Fibroblast of gingiva (primary cell): ENCODE measurements around the gene ILF2.

Source experiments
- DNase-seq: peaks from one replicate; pipeline ENCODE4 v3.0.0-alpha.2; 2011; ENCODE audit warnings: low read depth

ILF2 gene

GRCh38 chr1:153627715-153628626, 42.8 kb downstream of the ILF2 start, which contains the start of gene S100A1:
Gene S100A1, plus strand, starts transcription at chr1:153628434. Its CDS starts 2,088 bp downstream, at chr1:153630522.
- no peak for DNase-seq

GRCh38 chr1:153626904-153627714, 43.7 kb downstream of the ILF2 start, which contains the start of gene S100A13:
Gene S100A13, minus strand, starts transcription at chr1:153627505. Its CDS starts 1,033 bp downstream, at chr1:153626472.
- peak; percentile 89 for DNase-seq

GRCh38 chr1:153626477-153626903, 44.3 kb downstream of the ILF2 start:
- DNase-seq, result no peak

GRCh38 chr1:153624965-153625611, 45.7 kb downstream of the ILF2 start:
- no peak for DNase-seq

- DNase-seq, result no peak
Measured at GRCh38 chr1:153623101-153623500, 47.7 kb downstream of the ILF2 start.

GRCh38 chr1:153619171-153619570, 51.6 kb downstream of the ILF2 start:
- DNase-seq, result no peak

- DNase-seq, result peak; percentile 53
Measured at GRCh38 chr1:153617663-153618062, 53.1 kb downstream of the ILF2 start.

- no peak for DNase-seq
Measured at GRCh38 chr1:153616917-153617311, 53.9 kb downstream of the ILF2 start.

GRCh38 chr1:153616144-153616916, 54.5 kb downstream of the ILF2 start, which contains the start of gene S100A14:
Gene S100A14, minus strand, starts transcription at chr1:153616325. Its CDS starts 467 bp downstream, at chr1:153615858.
- DNase-seq, result no peak

GRCh38 chr1:153615406-153615805, 55.4 kb downstream of the ILF2 start:
- DNase-seq, result no peak

GRCh38 chr1:153614906-153615305, 55.9 kb downstream of the ILF2 start:
- DNase-seq, result no peak

- no peak for DNase-seq
Measured at GRCh38 chr1:153614189-153614900, 56.4 kb downstream of the ILF2 start.

GRCh38 chr1:153613406-153613805, 57.4 kb downstream of the ILF2 start:
- no peak for DNase-seq

GRCh38 chr1:153612755-153613331, 58.0 kb downstream of the ILF2 start, which contains the start of gene S100A16:
Gene S100A16, minus strand, starts transcription at chr1:153613137. Its CDS starts 4,986 bp downstream, at chr1:153608151.
- DNase-seq, result peak; percentile 74

GRCh38 chr1:153612111-153612754, 58.6 kb downstream of the ILF2 start:
- DNase-seq, result no peak
